Thyroid gland (tissue), 4 donors: Measurements from ENCODE around the gene UNC80. TPM values are rescaled to one million over a fixed set of nuclear protein-coding genes. Genes with fewer than 3 reads are reported as not detected.

Experiments
- DNase-seq, 2 donors: peaks; one replicate each; pipeline ENCODE4 v3.0.0-alpha.2; 2019
- H3K27ac ChIP-seq, 3 donors: fragments of 200-600 bp; sonication (generic); 1 replicate in 2 of 3; 2 replicates in 1 of 3; pipeline ENCODE4 v1.5.1; 2016 to 2019; ENCODE audit warnings: mild to moderate bottlenecking in 1 of 3, moderate library complexity in 1 of 3
- H3K27me3 ChIP-seq: fragments of 200-600 bp; sonication (generic); one replicate; pipeline ENCODE4 v1.5.1; 2019
- H3K36me3 ChIP-seq, 2 donors: fragments of 200-600 bp; sonication (generic); one replicate each; pipeline ENCODE4 v1.5.1; 2016 to 2019
- H3K4me1 ChIP-seq, 2 donors: fragments of 200-600 bp; sonication (generic); one replicate each; pipeline ENCODE4 v1.5.1; 2017 to 2019
- H3K4me3 ChIP-seq, 3 donors: fragments of 200-600 bp; sonication (generic); replicated peaks in 1 of 3; 1 replicate in 2 of 3; 2 replicates in 1 of 3; pipeline ENCODE4 v1.5.1; 2016; ENCODE audit warnings: mild to moderate bottlenecking in 1 of 3
- H3K9me3 ChIP-seq: fragments of 200-600 bp; sonication (generic); one replicate; pipeline ENCODE4 v1.5.1; 2017
- POLR2A ChIP-seq, 2 donors: fragments of 450-650 bp; IDR thresholded peaks; one replicate each; pipeline ENCODE4 v1.6.1; 2017; ENCODE audit warnings: antibody characterized with exemption in 2 of 2, mild to moderate bottlenecking in 2 of 2, moderate library complexity in 1 of 2
- WGBS, 2 donors: methylation state at CpG; one replicate each; pipeline ENCODE4 v1.1.5; 2017; 5-methylcytosine and 5-hydroxymethylcytosine counted together
- intact Hi-C: fragments of 100-400 bp; cut with DNase I; formaldehyde crosslinking; loops from one replicate; pipeline ENCODE4 v1.15.1; 2023
- total RNA-seq, 4 donors: library from RNA; depleted of rRNA; stranded (reverse); fragments of >200 nt; gene quantifications; one replicate each; pipeline ENCODE4 v1.2.3, GENCODE V29; 2016
- TF ChIP-seq, protein P1 (sequence below), 6 experiments: fragments of 200-600 bp in 3 of 6; fragments of 450-650 bp in 3 of 6; sonication (generic) in 3 of 6; IDR thresholded peaks; one replicate each; pipeline ENCODE4 v1.5.1; 2016 to 2019; ENCODE audit warnings: antibody characterized with exemption in 6 of 6, mild to moderate bottlenecking in 2 of 6, inconsistent platforms in 1 of 6, moderate library complexity in 1 of 6

The UNC80 gene
- total RNA-seq, 4 donors from 2014 or later: 0.27 to 3.8 (median 2.0) TPM

GRCh38 chr2:210009126-210009525 is 237.5 kb downstream of the UNC80 start:
- intact Hi-C loops: loop anchor here (10.0 kb wide), 1 partner anchor 166 kb away; the partner anchor contains the start of gene KANSL1L
- no peak overlapping the region for H3K4me3 ChIP-seq

GRCh38 chr2:210009896-210010295 is 238.3 kb downstream of the UNC80 start:
- WGBS, 2 donors: 81 to 86% methylated on average over 3 of the region's 3 CpGs
- H3K4me1 ChIP-seq: peaks cover 5 to 6% of the 10 kb centered on the region in 2 donors
- intact Hi-C loops: loop anchor here (10.0 kb wide), 1 partner anchor 165 kb away; the partner anchor contains the start of gene KANSL1L

More at GRCh38 chr2:210009126-210009525, 237.5 kb downstream of the UNC80 start:
- TF ChIP-seq, protein P1, sequence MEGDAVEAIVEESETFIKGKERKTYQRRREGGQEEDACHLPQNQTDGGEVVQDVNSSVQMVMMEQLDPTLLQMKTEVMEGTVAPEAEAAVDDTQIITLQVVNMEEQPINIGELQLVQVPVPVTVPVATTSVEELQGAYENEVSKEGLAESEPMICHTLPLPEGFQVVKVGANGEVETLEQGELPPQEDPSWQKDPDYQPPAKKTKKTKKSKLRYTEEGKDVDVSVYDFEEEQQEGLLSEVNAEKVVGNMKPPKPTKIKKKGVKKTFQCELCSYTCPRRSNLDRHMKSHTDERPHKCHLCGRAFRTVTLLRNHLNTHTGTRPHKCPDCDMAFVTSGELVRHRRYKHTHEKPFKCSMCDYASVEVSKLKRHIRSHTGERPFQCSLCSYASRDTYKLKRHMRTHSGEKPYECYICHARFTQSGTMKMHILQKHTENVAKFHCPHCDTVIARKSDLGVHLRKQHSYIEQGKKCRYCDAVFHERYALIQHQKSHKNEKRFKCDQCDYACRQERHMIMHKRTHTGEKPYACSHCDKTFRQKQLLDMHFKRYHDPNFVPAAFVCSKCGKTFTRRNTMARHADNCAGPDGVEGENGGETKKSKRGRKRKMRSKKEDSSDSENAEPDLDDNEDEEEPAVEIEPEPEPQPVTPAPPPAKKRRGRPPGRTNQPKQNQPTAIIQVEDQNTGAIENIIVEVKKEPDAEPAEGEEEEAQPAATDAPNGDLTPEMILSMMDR (IDR thresholded peaks at IDR 0.05): no peak
- TF ChIP-seq POLR2A (IDR thresholded peaks at IDR 0.05): no peak
- no peak for DNase-seq
- WGBS, 2 donors: 78 to 79% methylated on average over 6 of the region's 6 CpGs
- Histone ChIP-seq H3K27me3 (no peaks in the 10 kb centered on the region), H3K36me3 (no peaks in the 10 kb centered on the region), H3K9me3 (no peaks in the 10 kb centered on the region), H3K4me1 (peaks cover 8 to 11% of the 10 kb centered on the region in 2 donors), H3K27ac (no peak overlapping the region)

GRCh38 chr2:210020138-210020537 is 248.5 kb downstream of the UNC80 start:
- Histone ChIP-seq H3K4me3 (no peak overlapping the region), H3K36me3 (peaks cover 37 to 40% of the 10 kb centered on the region in 2 donors), H3K9me3 (no peaks in the 10 kb centered on the region), H3K4me1 (peaks cover 0 to 3% of the 10 kb centered on the region in 2 donors), H3K27ac (no peak overlapping the region), H3K27me3 (no peaks in the 10 kb centered on the region)
- TF ChIP-seq, protein P1 (IDR thresholded peaks at IDR 0.05): no peak
- no peak for TF ChIP-seq POLR2A (IDR thresholded peaks at IDR 0.05)
- 69 to 76% methylated on average over 1 of the region's 1 CpG for WGBS, 2 donors
- DNase-seq: no peak
- intact Hi-C loops: no loop called here

More at GRCh38 chr2:210009896-210010295, 238.3 kb downstream of the UNC80 start:
- DNase-seq: no peak
- no peak for TF ChIP-seq POLR2A (IDR thresholded peaks at IDR 0.05)
- TF ChIP-seq, protein P1 (IDR thresholded peaks at IDR 0.05): no peak
- H3K9me3 ChIP-seq: no peaks in the 10 kb centered on the region
- H3K36me3 ChIP-seq: no peaks in the 10 kb centered on the region
- no peak overlapping the region for H3K27ac ChIP-seq
- H3K27me3 ChIP-seq: no peaks in the 10 kb centered on the region
- no peak overlapping the region for H3K4me3 ChIP-seq

DNA sequence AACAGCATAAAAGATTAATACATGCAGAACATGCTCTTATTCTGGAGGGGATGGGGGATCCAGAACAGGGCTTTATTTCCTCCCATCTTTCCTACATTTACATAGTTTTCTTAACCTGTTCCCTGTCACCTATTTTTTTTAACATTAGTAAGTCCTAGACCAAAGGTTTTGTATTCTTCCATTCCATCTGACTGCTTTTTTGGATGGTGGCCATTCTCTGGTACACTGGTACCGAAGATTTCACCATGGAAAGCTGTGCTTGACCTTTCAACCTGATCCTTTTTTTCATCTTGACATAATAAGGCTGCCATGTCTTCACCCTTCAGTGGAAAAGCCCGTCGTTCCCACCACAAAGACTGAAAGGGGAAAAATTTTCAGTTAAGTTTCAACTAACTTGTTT is 251.2 kb downstream of the UNC80 start:
- Histone ChIP-seq H3K4me3 (no peak overlapping the region), H3K36me3 (peaks cover 23 to 26% of the 10 kb centered on the region in 2 donors), H3K27me3 (no peaks in the 10 kb centered on the region), H3K4me1 (peaks cover 8 to 10% of the 10 kb centered on the region in 2 donors), H3K27ac (no peak overlapping the region), H3K9me3 (no peaks in the 10 kb centered on the region)
- WGBS, 2 donors: 66 to 67% methylated on average over 3 of the region's 3 CpGs
- DNase-seq: no peak
- TF ChIP-seq POLR2A (IDR thresholded peaks at IDR 0.05): no peak
- TF ChIP-seq, protein P1 (IDR thresholded peaks at IDR 0.05): no peak
- intact Hi-C loops: no loop called here

- DNase-seq: no peak
- H3K36me3 ChIP-seq: peaks cover 3 to 14% of the 10 kb centered on the region in 2 donors
- WGBS, 2 donors: 81 to 89% methylated on average over 2 of the region's 2 CpGs
- peak overlapping the region in 1 of 3 donors; percentile 5 for H3K27ac ChIP-seq
- H3K4me3 ChIP-seq: no peak overlapping the region
- peaks cover 9 to 15% of the 10 kb centered on the region in 2 donors for H3K4me1 ChIP-seq
- no peak for TF ChIP-seq POLR2A (IDR thresholded peaks at IDR 0.05)
- TF ChIP-seq, protein P1 (IDR thresholded peaks at IDR 0.05): no peak
- no peaks in the 10 kb centered on the region for H3K27me3 ChIP-seq
- H3K9me3 ChIP-seq: no peaks in the 10 kb centered on the region
- intact Hi-C loops: no loop called here
These were observed 256.0 kb downstream of the UNC80 start for GRCh38 chr2:210027608-210028007.
